Central memory CD8-positive, alpha-beta T cell (primary cell): ENCODE results near the gene SMG6.

Source experiments
- ATAC-seq: fragments of 150-1000 bp; cut with Tn5 transposase; replicated peaks from 2 replicates; pipeline ENCODE4 v1.10.0; 2022; ENCODE audit warnings: mild to moderate bottlenecking, moderate FRiP score, moderate number of reproducible peaks; ENCODE audit not compliant: poor library complexity, severe bottlenecking; ENCODE audit errors: extremely low read depth
- DNase-seq, 2 donors: peaks; one replicate each; pipeline ENCODE4 v3.0.0; 2021; ENCODE audit warnings: low spot score in 2 of 2
- H3K27ac Mint-ChIP-seq: one replicate; pipeline ENCODE4 v1.8.0; 2022; ENCODE audit warnings: low read depth, mild to moderate bottlenecking, moderate library complexity, mixed read lengths
- H3K27me3 Mint-ChIP-seq: one replicate; pipeline ENCODE4 v1.8.0; 2022; ENCODE audit warnings: mixed read lengths
- H3K36me3 Mint-ChIP-seq: one replicate; pipeline ENCODE4 v1.8.0; 2022; ENCODE audit warnings: mild to moderate bottlenecking, moderate library complexity, mixed read lengths; ENCODE audit not compliant: insufficient read depth
- H3K4me1 Mint-ChIP-seq: one replicate; pipeline ENCODE4 v1.8.0; 2022; ENCODE audit warnings: mixed read lengths
- H3K4me3 Mint-ChIP-seq: one replicate; pipeline ENCODE4 v1.8.0; 2022; ENCODE audit warnings: mild to moderate bottlenecking, moderate library complexity, mixed read lengths
- H3K9me3 Mint-ChIP-seq: one replicate; pipeline ENCODE4 v1.8.0; 2022; ENCODE audit warnings: mixed read lengths

The SMG6 gene

DNA sequence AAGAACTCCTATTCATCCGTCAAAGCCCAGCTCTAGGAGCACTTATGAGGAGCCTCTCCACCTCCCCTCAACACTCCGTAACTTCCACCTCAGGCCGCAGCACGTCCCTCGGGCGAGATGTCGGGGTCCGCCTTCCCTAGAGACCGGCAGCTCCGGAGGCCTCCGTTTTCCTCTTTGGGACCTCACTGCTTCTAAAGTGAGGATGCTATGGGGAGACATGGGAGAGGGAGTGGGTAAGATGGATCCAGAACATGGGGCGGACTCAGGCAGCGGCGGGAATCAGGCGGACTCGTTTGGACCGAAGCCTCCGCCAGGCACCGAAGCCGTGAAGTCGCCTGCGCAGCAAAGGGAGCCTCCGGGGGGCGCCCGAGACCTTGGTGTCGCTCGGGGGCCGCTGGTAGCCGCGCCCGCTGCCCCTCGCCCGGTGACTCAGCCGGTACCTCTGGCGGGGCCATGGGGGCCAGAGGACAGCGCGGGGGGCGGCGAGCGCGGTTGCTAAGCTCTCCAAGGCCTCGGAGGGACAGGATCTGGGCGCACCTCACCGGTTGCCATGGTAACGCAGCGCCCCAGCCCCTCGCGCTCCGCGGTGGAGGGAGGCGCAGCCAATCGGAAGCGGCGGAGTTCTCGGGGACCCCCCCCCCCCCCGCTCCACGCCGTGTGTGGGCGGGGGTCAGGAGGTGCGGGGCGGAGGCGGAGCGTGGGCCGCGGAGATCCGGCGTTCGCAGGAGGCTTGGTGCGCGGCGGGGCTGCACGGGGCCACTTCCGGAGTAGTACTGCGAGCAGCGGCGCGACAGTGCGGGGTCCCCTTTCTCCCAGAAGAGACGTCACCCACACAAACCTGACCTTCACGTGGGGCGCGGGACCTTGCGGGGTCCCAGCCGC lies 250.0 kb downstream of the SMG6 start:
- Mint-ChIP-seq H3K4me1 (peaks cover 18% of the 10 kb centered on the region), H3K36me3 (peaks cover 32% of the 10 kb centered on the region), H3K27me3 (no peaks in the 10 kb centered on the region), H3K9me3 (no peaks in the 10 kb centered on the region), H3K27ac (peak overlapping the region; percentile 78), H3K4me3 (peak overlapping the region; percentile 74)
- ATAC-seq: peak; percentile 37
- DNase-seq: peak; percentile 59 to 72

- H3K27ac Mint-ChIP-seq: peak overlapping the region; percentile 59
- H3K27me3 Mint-ChIP-seq: no peaks in the 10 kb centered on the region
Measured at GRCh38 chr17:2051933-2052559, 251.5 kb downstream of the SMG6 start.

DNA sequence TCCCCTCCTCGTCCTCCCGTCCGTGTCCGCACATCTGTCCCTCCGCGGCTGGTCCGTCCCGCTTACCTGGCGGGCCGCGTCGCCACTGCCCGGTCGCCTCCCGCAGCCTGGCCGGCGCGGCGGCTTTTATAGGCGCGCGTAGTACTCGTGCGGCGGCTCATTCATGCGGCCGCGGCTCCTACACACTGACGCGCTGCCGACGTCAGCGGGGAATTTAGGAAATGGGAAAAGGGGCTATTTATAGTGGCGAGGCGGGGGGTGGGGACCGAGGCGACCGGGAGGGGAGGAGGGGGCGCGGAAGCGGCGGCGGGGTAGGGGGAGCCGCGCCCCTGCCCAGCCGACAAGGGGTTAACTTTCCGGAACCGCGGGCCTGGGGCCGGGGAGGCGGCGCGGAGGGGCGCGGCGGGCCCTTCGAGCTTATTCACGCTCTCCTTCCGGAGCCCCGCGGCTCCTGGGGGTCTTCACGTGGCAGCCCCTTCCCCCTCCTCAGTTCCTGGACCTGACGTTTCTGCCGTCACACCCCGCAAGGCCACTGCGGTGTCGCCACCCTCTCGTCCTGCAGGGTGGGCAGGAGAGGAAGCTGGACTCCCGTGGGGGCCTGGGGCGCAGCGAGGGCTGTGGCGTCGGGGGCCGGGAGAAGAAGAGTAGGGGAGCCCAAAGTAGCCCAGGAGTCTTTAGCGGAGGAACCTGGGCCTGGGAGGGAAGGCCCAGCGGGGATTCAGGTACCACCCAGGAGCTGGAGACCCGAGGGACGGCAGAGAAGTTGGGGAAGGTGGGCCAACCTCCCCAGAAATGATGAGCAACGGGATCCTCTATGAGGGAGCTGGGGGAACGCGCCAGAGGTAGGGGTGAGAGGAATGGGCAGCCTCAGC lies 252.3 kb downstream of the SMG6 start:
- Mint-ChIP-seq H3K27ac (peak overlapping the region; percentile 59), H3K4me3 (peak overlapping the region; percentile 52), H3K36me3 (peaks cover 23% of the 10 kb centered on the region), H3K4me1 (peaks cover 18% of the 10 kb centered on the region), H3K27me3 (no peaks in the 10 kb centered on the region), H3K9me3 (no peaks in the 10 kb centered on the region)
- ATAC-seq: no peak
- no peak for DNase-seq

More at GRCh38 chr17:2051933-2052559, 251.5 kb downstream of the SMG6 start:
- no peak for ATAC-seq
- Mint-ChIP-seq H3K4me1 (peaks cover 18% of the 10 kb centered on the region), H3K4me3 (peak overlapping the region; percentile 52), H3K9me3 (no peaks in the 10 kb centered on the region), H3K36me3 (peaks cover 26% of the 10 kb centered on the region)
- DNase-seq: no peak

DNA sequence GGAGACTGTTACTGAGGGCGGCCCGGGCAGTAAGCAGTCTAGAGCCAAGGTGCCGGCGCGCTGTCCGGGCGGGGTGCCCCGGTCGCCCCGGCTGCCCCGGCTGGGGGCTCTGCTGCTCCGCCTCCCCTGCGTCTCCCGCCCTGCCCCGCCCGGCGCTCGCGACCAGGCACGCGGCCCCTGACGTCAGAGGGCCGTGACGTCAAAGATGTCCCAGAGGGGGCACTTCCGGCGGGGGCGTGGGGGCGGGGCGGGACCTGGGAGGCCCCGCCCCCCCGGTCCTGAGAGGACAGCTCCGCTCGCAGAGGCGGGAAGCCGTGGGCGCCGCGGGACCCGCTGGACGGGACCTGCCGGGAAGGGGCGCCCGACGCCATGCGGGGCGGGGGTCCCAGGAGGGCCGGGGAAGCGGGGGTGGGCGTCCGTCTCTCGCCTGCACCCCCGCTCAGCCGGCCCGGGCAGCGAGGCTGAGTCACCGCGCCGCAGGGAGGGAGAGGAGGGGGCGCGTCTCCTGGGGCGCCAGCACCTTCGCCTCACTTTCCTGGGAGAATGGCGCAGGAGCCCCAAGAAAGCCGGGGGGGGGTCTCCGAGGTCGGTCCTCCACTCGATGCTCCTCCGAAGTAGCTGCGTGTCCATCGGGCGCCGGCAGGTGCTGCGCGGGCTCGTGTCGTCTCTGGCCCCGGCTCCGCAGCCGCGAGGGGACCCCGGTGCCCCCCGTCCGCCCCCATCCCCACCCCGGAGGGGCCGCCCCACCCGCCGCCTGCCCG lies 253.1 kb downstream of the SMG6 start:
- H3K27me3 Mint-ChIP-seq: no peaks in the 10 kb centered on the region
- peaks cover 23% of the 10 kb centered on the region for H3K36me3 Mint-ChIP-seq
- no peaks in the 10 kb centered on the region for H3K9me3 Mint-ChIP-seq
- no peak overlapping the region for H3K27ac Mint-ChIP-seq
- peaks cover 18% of the 10 kb centered on the region for H3K4me1 Mint-ChIP-seq
- H3K4me3 Mint-ChIP-seq: peak overlapping the region; percentile 59
- ATAC-seq (peak; percentile 17), DNase-seq (peak; percentile 58 to 72)

DNA sequence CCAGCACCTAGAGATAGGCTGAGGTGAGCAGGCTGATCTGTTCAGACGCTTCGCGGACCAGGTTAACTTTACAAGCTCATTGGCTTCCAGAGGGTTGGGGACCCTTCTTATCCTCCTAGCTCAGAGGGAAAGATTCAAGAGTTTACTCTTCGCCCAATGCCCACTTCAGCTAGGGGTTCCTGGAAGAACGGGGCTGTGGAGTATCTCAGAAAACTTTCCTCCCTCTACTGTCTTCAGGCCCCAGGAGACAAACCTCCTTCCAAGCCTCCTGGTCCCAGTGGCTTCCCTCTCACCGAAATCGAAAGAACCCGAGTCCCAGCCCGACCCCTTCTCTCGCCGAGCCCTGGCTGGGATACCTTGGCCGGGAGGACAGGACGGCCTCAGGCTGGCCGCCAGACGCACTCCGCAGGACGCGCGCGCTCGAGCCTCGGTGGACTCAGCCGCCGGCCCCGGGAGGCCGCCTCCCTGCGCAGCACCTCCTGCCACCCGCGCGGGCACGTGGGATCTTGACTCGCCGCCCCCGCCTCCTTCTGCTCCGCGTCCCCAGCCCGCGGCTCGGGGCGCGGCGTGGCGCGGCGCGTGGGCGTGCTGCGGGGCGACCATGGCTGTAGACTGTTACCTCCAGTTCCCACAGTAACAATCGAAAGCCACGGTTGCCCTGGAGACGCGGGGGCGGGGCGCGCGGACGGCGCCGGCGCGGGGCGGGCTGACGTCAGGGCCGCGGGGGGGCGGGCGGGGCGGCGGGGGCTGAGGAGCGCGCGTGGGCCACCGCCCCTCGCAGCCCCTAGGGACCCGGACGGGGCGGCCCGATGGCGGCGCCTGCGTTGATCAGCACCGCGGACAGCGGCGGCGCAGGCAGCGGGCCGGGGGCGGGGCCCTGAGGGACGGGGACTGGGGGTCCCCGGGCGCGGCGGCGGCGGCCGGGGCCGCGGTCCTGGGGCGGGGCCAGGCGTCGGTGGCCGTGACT lies 254.0 kb downstream of the SMG6 start:
- peak; percentile 68 for ATAC-seq
- Mint-ChIP-seq H3K4me1 (peaks cover 18% of the 10 kb centered on the region), H3K27ac (peak overlapping the region; percentile 49)

DNA sequence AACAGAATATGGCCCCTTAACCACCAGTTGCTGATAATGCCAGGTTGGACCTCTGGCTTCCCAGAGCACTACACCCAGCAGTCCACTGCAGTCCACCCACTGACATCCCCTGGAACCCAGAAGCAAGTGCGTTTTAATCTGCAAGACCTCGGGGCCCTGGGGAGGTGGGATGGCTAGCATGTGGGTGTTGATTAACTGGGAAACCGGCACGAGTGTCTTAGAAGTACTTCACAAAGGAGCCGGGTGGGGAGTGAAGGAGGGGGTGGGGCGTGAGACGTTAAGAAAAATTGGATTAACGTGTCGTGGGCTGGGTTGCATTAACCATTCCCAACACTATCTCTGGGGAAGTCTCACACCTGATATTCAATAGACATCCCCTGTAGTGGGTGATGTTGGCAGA lies 254.8 kb downstream of the SMG6 start:
- no peaks in the 10 kb centered on the region for H3K9me3 Mint-ChIP-seq
- H3K4me1 Mint-ChIP-seq: peaks cover 18% of the 10 kb centered on the region
- H3K4me3 Mint-ChIP-seq: peak overlapping the region; percentile 59
- no peak overlapping the region for H3K27ac Mint-ChIP-seq
- no peak for DNase-seq
- peaks cover 16% of the 10 kb centered on the region for H3K36me3 Mint-ChIP-seq
- H3K27me3 Mint-ChIP-seq: no peaks in the 10 kb centered on the region
- no peak for ATAC-seq

More for the DNA sequence above, 254.0 kb downstream of the SMG6 start:
- Mint-ChIP-seq H3K36me3 (peaks cover 21% of the 10 kb centered on the region), H3K27me3 (no peaks in the 10 kb centered on the region), H3K9me3 (no peaks in the 10 kb centered on the region), H3K4me3 (peak overlapping the region; percentile 59)
- DNase-seq: peak; percentile 83 to 90

DNA sequence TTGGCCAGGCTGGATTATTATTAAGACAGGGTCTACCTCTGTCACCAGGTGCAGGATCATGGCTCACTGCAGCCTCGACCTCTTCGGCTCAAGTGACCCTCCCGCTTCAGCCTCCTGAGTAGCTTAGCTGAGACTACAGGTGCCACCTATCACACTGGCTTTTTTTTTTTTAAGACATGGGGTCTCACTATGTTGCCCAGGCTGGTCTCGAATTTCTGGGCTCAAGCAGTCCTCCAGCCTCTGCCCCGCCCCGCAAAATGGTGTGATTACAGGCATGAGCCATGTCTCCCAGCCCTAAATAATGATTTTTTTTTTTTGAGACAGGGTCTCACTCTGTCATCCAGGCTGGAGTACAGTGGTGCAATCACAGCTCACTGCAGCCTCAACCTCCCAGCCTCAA lies 256.0 kb downstream of the SMG6 start:
- no peak for DNase-seq

DNA sequence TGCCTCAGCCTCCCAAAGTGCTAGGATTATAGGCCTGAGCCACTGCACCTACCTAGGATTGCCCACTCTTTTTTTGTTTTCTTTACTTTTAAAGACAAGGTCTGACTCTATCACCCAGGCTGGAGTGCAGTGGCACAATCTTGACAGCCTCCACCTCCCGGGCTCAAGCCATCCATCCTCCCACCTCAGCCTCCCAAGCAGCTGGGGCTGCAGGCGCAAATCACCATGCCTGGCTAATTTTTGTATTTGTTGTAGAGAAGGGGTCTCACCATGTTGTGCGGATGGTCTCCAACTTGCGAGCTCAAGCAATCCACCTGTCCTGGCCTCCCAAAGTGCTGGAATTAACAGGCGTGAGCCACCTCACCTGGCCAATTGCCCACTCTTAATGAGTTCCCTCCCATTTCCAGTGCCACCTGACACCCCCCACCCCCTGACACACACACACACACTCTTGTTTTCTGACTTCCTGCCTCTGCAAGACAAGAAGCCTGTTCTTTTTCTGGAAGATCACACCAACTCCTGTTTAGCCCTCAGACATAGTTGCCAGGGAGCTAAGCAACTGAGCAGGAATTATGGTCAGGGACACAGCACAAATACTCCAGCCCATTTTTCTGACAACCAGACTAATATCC lies 259.2 kb downstream of the SMG6 start:
- Mint-ChIP-seq H3K27ac (no peak overlapping the region), H3K9me3 (no peaks in the 10 kb centered on the region), H3K4me1 (peaks cover 18% of the 10 kb centered on the region), H3K4me3 (no peak overlapping the region), H3K36me3 (peaks cover 11% of the 10 kb centered on the region), H3K27me3 (no peaks in the 10 kb centered on the region)
- ATAC-seq (no peak), DNase-seq (no peak)

More for the DNA sequence above, 256.0 kb downstream of the SMG6 start:
- no peak overlapping the region for H3K4me3 Mint-ChIP-seq
- no peaks in the 10 kb centered on the region for H3K9me3 Mint-ChIP-seq
- no peak for ATAC-seq
- peaks cover 12% of the 10 kb centered on the region for H3K36me3 Mint-ChIP-seq
- no peaks in the 10 kb centered on the region for H3K27me3 Mint-ChIP-seq
- peaks cover 20% of the 10 kb centered on the region for H3K4me1 Mint-ChIP-seq
- H3K27ac Mint-ChIP-seq: no peak overlapping the region

GRCh38 chr17:2043785-2044184 lies 259.8 kb downstream of the SMG6 start:
- DNase-seq (no peak), ATAC-seq (no peak)
- Mint-ChIP-seq H3K27ac (no peak overlapping the region), H3K4me3 (peak overlapping the region; percentile 92), H3K36me3 (peaks cover 12% of the 10 kb centered on the region), H3K9me3 (no peaks in the 10 kb centered on the region), H3K4me1 (peaks cover 18% of the 10 kb centered on the region), H3K27me3 (no peaks in the 10 kb centered on the region)

GRCh38 chr17:2042933-2043332 lies 260.7 kb downstream of the SMG6 start:
- Mint-ChIP-seq H3K27ac (peak overlapping the region; percentile 96), H3K36me3 (peaks cover 15% of the 10 kb centered on the region), H3K27me3 (no peaks in the 10 kb centered on the region), H3K4me3 (peak overlapping the region; percentile 92), H3K9me3 (no peaks in the 10 kb centered on the region), H3K4me1 (peaks cover 18% of the 10 kb centered on the region)
- DNase-seq: no peak
- ATAC-seq: no peak
